ENCODE results near the gene GH1.
"Not testable (repeated sequence)": the region's sequence is repeated elsewhere in the genome, so short reads cannot be mapped to it uniquely, and the experiment has no call there.

The GH1 gene

GRCh38 chr17:63919311-63919723 is 678 bp upstream of the GH1 start:
- H3K9ac ChIP-seq, result no peak overlapping the region
- no peak overlapping the region for H3K4me3 ChIP-seq (ENCODE audit: low read depth, low read length)
- no peaks in the 10 kb centered on the region for H3K27me3 ChIP-seq (ENCODE audit: control insufficient read depth, insufficient read depth, low read length)
- TF ChIP-seq CTCF (IDR thresholded peaks at IDR 0.05), result peak; percentile 96
- H2AFZ ChIP-seq, result no peak overlapping the region
- H3K4me1 ChIP-seq, result no peaks in the 10 kb centered on the region
- no peaks in the 10 kb centered on the region for H3K9me3 ChIP-seq (ENCODE audit: control insufficient read depth, low read length)
- H3K27ac ChIP-seq, result no peak overlapping the region
- H3K79me2 ChIP-seq, result no peaks in the 10 kb centered on the region
- no peak overlapping the region for H3K4me2 ChIP-seq (ENCODE audit: low read length)
- H3K36me3 ChIP-seq (ENCODE audit: control insufficient read depth, insufficient read depth, low read length), result no peaks in the 10 kb centered on the region

DNA sequence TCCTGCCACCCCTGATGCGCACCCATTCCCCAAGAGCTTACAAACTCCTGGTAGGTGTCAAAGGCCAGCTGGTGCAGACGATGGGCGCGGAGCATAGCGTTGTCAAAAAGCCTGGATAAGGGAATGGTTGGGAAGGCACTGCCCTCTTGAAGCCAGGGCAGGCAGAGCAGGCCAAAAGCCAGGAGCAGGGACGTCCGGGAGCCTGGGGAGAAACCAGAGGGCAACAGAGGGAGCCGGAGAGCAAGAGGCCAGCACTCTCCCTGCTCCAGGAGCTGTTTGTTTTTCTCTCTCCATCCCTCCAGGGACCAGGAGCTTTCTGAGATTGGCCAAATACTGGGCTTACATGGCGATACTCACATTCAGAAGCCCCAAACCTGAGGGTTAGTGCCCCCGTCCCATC is 334 bp downstream of the GH1 start:
- Histone ChIP-seq H2AFZ (no peak overlapping the region), H3K4me2 (ENCODE audit: low read length) (no peak overlapping the region), H3K27me3 (ENCODE audit: control insufficient read depth, insufficient read depth, low read length) (no peaks in the 10 kb centered on the region), H3K4me1 (no peaks in the 10 kb centered on the region), H3K9ac (no peak overlapping the region), H3K36me3 (ENCODE audit: control insufficient read depth, insufficient read depth, low read length) (no peaks in the 10 kb centered on the region), H3K4me3 (ENCODE audit: low read depth, low read length) (no peak overlapping the region), H3K27ac (no peak overlapping the region), H3K9me3 (ENCODE audit: control insufficient read depth, low read length) (no peaks in the 10 kb centered on the region), H3K79me2 (no peaks in the 10 kb centered on the region)
- TF ChIP-seq CTCF (IDR thresholded peaks at IDR 0.05), result no peak

DNA sequence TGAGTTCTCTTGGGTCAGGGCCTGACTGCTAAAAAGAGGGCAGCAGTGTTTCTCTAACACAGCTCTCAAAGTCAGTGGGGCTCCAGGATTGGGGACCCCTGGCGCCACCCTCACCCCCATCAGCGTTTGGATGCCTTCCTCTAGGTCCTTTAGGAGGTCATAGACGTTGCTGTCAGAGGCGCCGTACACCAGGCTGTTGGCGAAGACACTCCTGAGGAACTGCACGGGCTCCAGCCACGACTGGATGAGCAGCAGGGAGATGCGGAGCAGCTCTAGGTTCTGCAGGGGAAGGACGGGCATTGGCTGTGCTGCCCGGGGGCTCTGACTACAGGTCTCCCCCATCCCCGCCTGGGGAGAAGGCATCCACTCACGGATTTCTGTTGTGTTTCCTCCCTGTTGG is 993 bp downstream of the GH1 start:
- H3K4me1 ChIP-seq, result no peaks in the 10 kb centered on the region
- H3K4me2 ChIP-seq (ENCODE audit: low read length), result no peak overlapping the region
- H3K27me3 ChIP-seq (ENCODE audit: control insufficient read depth, insufficient read depth, low read length), result no peaks in the 10 kb centered on the region
- no peak overlapping the region for H3K27ac ChIP-seq
- no peak for TF ChIP-seq CTCF (IDR thresholded peaks at IDR 0.05)
- H3K36me3 ChIP-seq (ENCODE audit: control insufficient read depth, insufficient read depth, low read length), result no peaks in the 10 kb centered on the region
- no peaks in the 10 kb centered on the region for H3K9me3 ChIP-seq (ENCODE audit: control insufficient read depth, low read length)
- no peak overlapping the region for H3K9ac ChIP-seq
- H2AFZ ChIP-seq, result no peak overlapping the region
- no peak overlapping the region for H3K4me3 ChIP-seq (ENCODE audit: low read depth, low read length)
- H3K79me2 ChIP-seq, result no peaks in the 10 kb centered on the region

DNA sequence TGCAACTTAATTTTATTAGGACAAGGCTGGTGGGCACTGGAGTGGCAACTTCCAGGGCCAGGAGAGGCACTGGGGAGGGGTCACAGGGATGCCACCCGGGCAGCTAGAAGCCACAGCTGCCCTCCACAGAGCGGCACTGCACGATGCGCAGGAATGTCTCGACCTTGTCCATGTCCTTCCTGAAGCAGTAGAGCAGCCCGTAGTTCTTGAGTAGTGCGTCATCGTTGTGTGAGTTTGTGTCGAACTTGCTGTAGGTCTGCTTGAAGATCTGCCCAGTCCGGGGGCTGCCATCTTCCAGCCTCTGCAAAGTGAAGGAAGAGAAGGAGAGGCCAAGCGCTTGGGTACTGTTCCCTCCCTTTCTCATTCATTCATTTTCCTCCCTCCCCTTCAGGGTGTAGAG is 1.4 kb downstream of the GH1 start:
- not testable (repeated sequence) for H2AFZ ChIP-seq; H3K36me3 ChIP-seq (ENCODE audit: control insufficient read depth, insufficient read depth, low read length); H3K27me3 ChIP-seq (ENCODE audit: control insufficient read depth, insufficient read depth, low read length); H3K9me3 ChIP-seq (ENCODE audit: control insufficient read depth, low read length); H3K9ac ChIP-seq; H3K4me3 ChIP-seq (ENCODE audit: low read depth, low read length); H3K4me1 ChIP-seq; H3K79me2 ChIP-seq; H3K4me2 ChIP-seq (ENCODE audit: low read length); H3K27ac ChIP-seq

- H3K79me2 ChIP-seq, result no peaks in the 10 kb centered on the region
- TF ChIP-seq CTCF (IDR thresholded peaks at IDR 0.05), result no peak
- H3K9me3 ChIP-seq (ENCODE audit: control insufficient read depth, low read length), result no peaks in the 10 kb centered on the region
- H3K9ac ChIP-seq, result no peak overlapping the region
- no peak overlapping the region for H3K27ac ChIP-seq
- no peaks in the 10 kb centered on the region for H3K36me3 ChIP-seq (ENCODE audit: control insufficient read depth, insufficient read depth, low read length)
- no peak overlapping the region for H3K4me3 ChIP-seq (ENCODE audit: low read depth, low read length)
- H3K4me2 ChIP-seq (ENCODE audit: low read length), result no peak overlapping the region
- H3K27me3 ChIP-seq (ENCODE audit: control insufficient read depth, insufficient read depth, low read length), result no peaks in the 10 kb centered on the region
- H2AFZ ChIP-seq, result no peak overlapping the region
- H3K4me1 ChIP-seq, result no peaks in the 10 kb centered on the region
These were observed 2.0 kb downstream of the GH1 start for GRCh38 chr17:63916566-63917185.

DNA sequence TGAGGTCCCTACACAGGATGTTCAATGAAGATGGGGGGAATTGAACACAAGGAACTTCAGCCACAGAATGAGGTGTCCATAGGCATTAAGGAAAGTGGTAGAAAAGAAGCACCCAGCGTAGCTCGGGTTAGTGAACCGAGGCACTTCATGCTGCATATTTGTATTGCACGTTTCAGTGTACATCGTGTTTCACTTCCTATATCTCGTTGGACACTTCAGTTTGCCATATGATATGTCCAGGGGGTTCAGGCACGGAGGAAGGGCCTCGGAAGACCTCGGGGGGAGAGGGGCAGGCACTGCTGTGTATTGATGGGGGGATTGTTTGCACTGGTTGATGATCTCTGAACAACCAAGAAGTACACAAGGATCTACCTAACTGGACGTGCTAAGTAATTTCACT is 2.9 kb downstream of the GH1 start:
- H3K4me1 ChIP-seq; H3K79me2 ChIP-seq; H3K9ac ChIP-seq; H3K27me3 ChIP-seq (ENCODE audit: control insufficient read depth, insufficient read depth, low read length); H3K27ac ChIP-seq; H3K4me3 ChIP-seq (ENCODE audit: low read depth, low read length); H2AFZ ChIP-seq; H3K9me3 ChIP-seq (ENCODE audit: control insufficient read depth, low read length); H3K4me2 ChIP-seq (ENCODE audit: low read length); H3K36me3 ChIP-seq (ENCODE audit: control insufficient read depth, insufficient read depth, low read length): not testable (repeated sequence)
